Activated B cell treated with CpG ODN at 0.5 μM for 24 hours (primary cell): ENCODE data around the gene MRPS26. TPM values are rescaled to one million over a fixed set of nuclear protein-coding genes. Genes with fewer than 3 reads are reported as not detected.

Experiments
- ATAC-seq: fragments of 200-7000 bp; cut with Tn5 transposase; one replicate; pipeline ENCODE4 v1.10.0; 2021; ENCODE audit warnings: low read depth, mild to moderate bottlenecking, moderate library complexity
- CTCF ChIA-PET: fragments of 350-600 bp; sonication (Branson Sonifier 250); formaldehyde crosslinking; loops from one replicate; lab custom pipeline; 2021; ENCODE audit warnings: antibody characterized with exemption; lab: Charles Lee
- POLR2A ChIA-PET: fragments of 350-600 bp; sonication (Branson Sonifier 250); formaldehyde crosslinking; loops from one replicate; lab custom pipeline; 2021; ENCODE audit warnings: antibody characterized with exemption; lab: Charles Lee
- DNase-seq: peaks from one replicate; pipeline ENCODE4 v3.0.0; 2022
- H3K27ac Mint-ChIP-seq: one replicate; pipeline ENCODE4 v1.8.0; 2020; ENCODE audit warnings: mixed read lengths
- H3K27me3 Mint-ChIP-seq: one replicate; pipeline ENCODE4 v1.8.0; 2021; ENCODE audit warnings: mixed read lengths
- H3K36me3 Mint-ChIP-seq: one replicate; pipeline ENCODE4 v1.8.0; 2021; ENCODE audit warnings: low read depth, mixed read lengths
- H3K4me1 Mint-ChIP-seq: one replicate; pipeline ENCODE4 v1.8.0; 2021; ENCODE audit warnings: mixed read lengths
- H3K4me3 Mint-ChIP-seq: one replicate; pipeline ENCODE4 v1.8.0; 2020; ENCODE audit warnings: mild to moderate bottlenecking, mixed read lengths
- H3K9me3 Mint-ChIP-seq: one replicate; pipeline ENCODE4 v1.8.0; 2020; ENCODE audit warnings: mixed read lengths
- intact Hi-C: fragments of 100-400 bp; cut with micrococcal nuclease; formaldehyde crosslinking; loops from one replicate; pipeline ENCODE4 v1.15.1; 2024
- total RNA-seq: library from RNA; stranded (reverse); gene quantifications from 2 replicates; pipeline ENCODE4 v1.2.3, GENCODE V29; 2022
- TF ChIP-seq, protein P1 (sequence below): fragments of 200-600 bp; IDR thresholded peaks from one replicate; pipeline ENCODE4 v1.8.0; 2022; ENCODE audit warnings: antibody characterized with exemption, mild to moderate bottlenecking

Gene MRPS26
- total RNA-seq, 1 donor from 2014 or later = 30.6 TPM

DNA sequence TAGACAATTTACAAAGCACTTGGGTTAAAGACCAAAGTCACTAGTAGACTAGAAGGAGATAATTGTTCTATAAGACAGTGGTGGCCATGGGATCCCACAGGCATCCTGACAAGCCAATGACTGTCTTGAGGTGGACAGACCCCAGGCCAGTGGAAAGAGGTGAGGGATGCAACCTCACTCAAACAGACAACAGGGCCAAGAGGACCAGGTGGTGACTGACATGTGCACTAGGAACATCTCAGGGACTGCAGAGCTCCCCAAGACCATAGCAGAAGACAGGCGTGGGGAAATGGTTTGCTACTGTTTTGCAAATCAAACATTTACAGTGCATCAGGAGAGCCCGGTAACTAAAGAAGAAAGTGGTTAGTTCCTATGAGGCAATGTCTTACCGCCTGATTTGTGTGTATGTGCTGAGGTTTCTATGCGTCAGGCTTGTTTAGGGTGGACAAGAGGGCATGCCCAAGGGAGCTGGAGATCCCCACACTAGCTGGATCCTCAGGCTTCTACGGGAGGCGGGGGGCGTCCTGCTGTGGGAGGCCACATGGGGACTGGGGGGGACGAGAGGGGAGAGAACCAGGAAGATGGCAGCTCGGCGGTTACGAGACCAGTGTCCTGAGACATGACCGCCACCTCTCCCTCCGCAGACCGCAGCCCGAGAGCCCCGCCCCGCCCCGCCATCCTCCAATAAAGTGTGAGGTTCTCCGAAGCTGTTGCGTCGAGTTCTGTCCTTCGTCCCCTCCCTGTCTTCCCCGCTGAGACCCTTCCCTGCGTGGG is 623 bp upstream of the MRPS26 start:
- ChIA-PET CTCF (no interaction called here), POLR2A (interaction anchor here (0.5 to 2.1 kb wide), 12 partner anchors 8 to 827 kb away, joined by 3 to 7 read pairs (median 4); partner anchors contain the start of genes FASTKD5, OXT, PTPRA and UBOX5)
- peak overlapping the region; percentile 84 for H3K4me3 Mint-ChIP-seq
- no peaks in the 10 kb centered on the region for H3K9me3 Mint-ChIP-seq
- peak; percentile 15 for DNase-seq
- TF ChIP-seq, protein P1, sequence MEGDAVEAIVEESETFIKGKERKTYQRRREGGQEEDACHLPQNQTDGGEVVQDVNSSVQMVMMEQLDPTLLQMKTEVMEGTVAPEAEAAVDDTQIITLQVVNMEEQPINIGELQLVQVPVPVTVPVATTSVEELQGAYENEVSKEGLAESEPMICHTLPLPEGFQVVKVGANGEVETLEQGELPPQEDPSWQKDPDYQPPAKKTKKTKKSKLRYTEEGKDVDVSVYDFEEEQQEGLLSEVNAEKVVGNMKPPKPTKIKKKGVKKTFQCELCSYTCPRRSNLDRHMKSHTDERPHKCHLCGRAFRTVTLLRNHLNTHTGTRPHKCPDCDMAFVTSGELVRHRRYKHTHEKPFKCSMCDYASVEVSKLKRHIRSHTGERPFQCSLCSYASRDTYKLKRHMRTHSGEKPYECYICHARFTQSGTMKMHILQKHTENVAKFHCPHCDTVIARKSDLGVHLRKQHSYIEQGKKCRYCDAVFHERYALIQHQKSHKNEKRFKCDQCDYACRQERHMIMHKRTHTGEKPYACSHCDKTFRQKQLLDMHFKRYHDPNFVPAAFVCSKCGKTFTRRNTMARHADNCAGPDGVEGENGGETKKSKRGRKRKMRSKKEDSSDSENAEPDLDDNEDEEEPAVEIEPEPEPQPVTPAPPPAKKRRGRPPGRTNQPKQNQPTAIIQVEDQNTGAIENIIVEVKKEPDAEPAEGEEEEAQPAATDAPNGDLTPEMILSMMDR = no peak
- peak; percentile 61 for ATAC-seq
- peaks cover 14% of the 10 kb centered on the region for H3K4me1 Mint-ChIP-seq
- intact Hi-C loops = loop anchor here (1.0 to 10.0 kb wide), 10 partner anchors 48 to 1928 kb away; partner anchors contain the start of genes ADISSP, DDRGK1, IDH3B and NOP56
- peaks cover 32% of the 10 kb centered on the region for H3K36me3 Mint-ChIP-seq
- H3K27me3 Mint-ChIP-seq = no peaks in the 10 kb centered on the region
- peak overlapping the region; percentile 89 for H3K27ac Mint-ChIP-seq

DNA sequence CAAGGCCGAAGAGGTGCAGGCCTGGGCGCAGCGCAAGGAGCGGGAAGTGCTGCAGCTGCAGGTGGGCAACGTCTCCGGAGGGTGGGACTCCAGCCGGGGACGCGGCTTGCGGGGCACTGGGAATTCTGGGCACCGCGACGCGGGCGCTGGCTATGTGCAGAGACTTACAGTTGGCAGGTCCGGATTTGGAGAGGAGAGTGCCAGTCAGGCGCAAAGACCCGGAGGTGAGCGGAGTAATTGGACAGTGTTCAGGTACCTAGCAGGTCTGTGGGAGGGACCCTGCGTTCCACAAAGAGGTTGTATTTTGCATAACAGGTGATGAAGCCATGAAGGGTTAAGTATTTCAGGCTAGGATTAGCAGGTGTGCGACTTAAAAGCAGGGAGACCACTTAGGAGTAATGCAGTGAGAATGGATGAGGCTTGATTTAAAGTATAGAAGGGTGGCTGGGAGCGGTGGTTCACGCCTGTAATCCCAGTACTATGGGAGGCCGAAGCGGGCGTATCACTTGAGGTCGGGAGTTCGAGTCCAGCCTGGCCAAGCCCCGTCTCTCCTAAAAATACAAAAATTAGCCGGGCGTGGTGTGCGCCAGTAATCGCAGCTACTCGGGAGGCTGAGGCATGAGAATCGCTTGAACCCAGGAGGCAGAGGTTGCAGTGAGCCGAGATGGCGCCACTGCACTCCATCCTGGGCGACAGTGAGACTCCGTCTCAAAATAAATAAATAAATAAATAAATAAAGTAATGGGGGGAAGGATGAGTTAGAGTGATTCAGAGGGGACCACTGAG is 1.0 kb downstream of the MRPS26 start:
- H3K4me3 Mint-ChIP-seq = peak overlapping the region; percentile 84
- peak overlapping the region; percentile 57 for H3K27ac Mint-ChIP-seq
- intact Hi-C loops = loop anchor here (2.0 to 10.0 kb wide), 6 partner anchors 112 to 1930 kb away; partner anchors contain the start of genes ADISSP, FASTKD5, NOP56 and PSMF1
- ChIA-PET CTCF (no interaction called here), POLR2A (interaction anchor here (0.6 to 2.1 kb wide), 2 partner anchors 114 to 174 kb away, joined by 3 to 5 read pairs; partner anchors contain the start of gene PTPRA)
- TF ChIP-seq, protein P1 = no peak
- H3K4me1 Mint-ChIP-seq = peaks cover 14% of the 10 kb centered on the region
- no peaks in the 10 kb centered on the region for H3K27me3 Mint-ChIP-seq
- H3K9me3 Mint-ChIP-seq = no peaks in the 10 kb centered on the region
- ATAC-seq = no peak
- DNase-seq = no peak
- H3K36me3 Mint-ChIP-seq = peaks cover 30% of the 10 kb centered on the region

DNA sequence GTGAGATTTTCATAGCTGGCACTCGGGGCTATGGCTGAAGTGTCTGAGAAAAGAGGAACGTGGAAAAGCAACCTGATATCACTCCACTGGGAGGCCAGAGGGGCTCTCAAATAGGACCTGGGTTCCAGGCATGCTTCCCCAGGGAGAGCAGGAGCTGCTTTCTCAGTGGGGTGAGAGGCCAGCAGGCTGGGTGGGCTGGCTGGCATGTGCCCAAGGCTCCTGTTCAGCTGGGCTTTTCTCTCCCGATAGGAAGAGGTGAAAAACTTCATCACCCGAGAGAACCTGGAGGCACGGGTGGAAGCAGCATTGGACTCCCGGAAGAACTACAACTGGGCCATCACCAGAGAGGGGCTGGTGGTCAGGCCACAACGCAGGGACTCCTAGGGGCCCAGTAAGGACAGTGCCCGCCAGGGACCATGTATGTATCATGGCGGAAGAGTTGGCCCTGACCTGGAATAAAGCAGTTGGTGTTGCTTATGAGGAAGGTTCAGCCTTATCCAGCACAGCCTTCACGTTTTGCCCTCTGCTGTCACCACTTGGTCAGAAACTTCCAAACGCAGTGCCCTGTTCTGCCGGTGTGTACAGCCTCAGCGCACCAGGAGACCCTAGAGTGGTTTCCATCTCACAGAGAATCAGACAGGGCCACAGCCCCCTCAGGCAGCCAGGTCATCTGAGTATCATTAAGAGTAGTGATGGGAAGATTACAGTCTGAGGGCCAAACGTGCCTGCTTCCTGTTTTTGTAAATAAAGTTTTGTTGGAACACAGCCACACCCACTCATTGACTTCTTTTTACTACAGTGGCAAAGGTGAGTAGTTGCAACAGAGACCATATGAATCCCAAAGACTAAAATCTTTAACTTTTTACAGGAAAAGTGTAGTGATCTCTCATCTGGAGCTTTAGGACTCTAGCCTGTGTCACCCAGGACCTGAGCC is 1.9 kb downstream of the MRPS26 start:
- no peak for ATAC-seq
- ChIA-PET CTCF (no interaction called here), POLR2A (no interaction called here)
- Mint-ChIP-seq H3K4me3 (peak overlapping the region; percentile 84), H3K36me3 (peaks cover 30% of the 10 kb centered on the region), H3K9me3 (no peaks in the 10 kb centered on the region), H3K4me1 (peaks cover 14% of the 10 kb centered on the region), H3K27me3 (no peaks in the 10 kb centered on the region), H3K27ac (no peak overlapping the region)
- DNase-seq = no peak
- TF ChIP-seq, protein P1 = no peak
- intact Hi-C loops = loop anchor here (2.0 to 10.0 kb wide), 6 partner anchors 111 to 1930 kb away; partner anchors contain the start of genes ADISSP, FASTKD5, NOP56 and PSMF1

DNA sequence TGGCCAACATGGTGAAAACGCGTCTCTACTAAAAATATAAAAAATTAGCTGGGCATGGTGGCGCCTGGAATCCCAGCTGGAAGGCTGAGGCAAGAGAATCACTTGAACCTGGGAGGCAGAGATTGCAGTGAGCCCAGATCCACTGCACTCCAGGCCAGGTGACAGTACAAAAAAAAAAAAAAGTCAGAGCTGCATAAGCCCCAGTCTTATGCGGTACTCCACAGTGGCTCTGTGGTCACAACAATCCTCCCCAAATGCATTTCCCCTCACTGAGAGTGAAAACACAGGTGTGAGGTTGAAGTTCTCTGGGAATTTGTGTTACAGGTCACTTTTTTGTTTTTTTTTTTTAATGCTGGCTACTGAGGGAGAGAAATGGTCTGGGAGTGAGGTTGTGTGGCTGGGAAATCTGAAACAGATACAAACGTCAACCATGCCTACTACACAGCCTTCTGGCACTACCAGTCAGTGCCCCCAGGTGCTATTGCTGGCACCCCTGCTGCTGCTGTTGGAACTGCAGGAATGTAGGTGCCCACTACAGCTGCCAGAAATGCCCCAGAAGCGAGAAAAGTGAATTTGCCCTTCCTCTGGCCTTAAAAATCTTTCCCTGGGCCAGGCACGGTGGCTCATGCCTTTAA is 5.7 kb downstream of the MRPS26 start:
- Mint-ChIP-seq H3K4me3 (no peak overlapping the region), H3K36me3 (peaks cover 30% of the 10 kb centered on the region), H3K27ac (no peak overlapping the region), H3K4me1 (peaks cover 6% of the 10 kb centered on the region), H3K9me3 (no peaks in the 10 kb centered on the region), H3K27me3 (no peaks in the 10 kb centered on the region)
- intact Hi-C loops = no loop called here
- POLR2A ChIA-PET = no interaction called here
- DNase-seq (no peak), ATAC-seq (no peak)
- TF ChIP-seq, protein P1 = no peak
- CTCF ChIA-PET = interaction anchor here (3.3 kb wide), 1 partner anchor 64 kb away, joined by 27 read pairs; no protein-coding TSS in a partner anchor
